ENCODE measurements around the gene C21orf91. TPM values are rescaled to one million over a fixed set of nuclear protein-coding genes. Genes with fewer than 3 reads are reported as not detected.

The C21orf91 gene
- polyA plus RNA-seq, 3 donors = 4.6 to 22.3 (median 18.9) TPM

- H3K27ac Mint-ChIP-seq = peak overlapping the region in 1 of 7 donors; percentile 43
- Histone ChIP-seq H3K4me3 (replicated peaks in 1 of 3; ENCODE audit: low read depth in 2 of 3, low read length in 3 of 3) (no peak overlapping the region), H3K9me3 (replicated peaks in 1 of 2; ENCODE audit: control insufficient read depth in 1 of 2, insufficient read depth in 1 of 2, low read length in 2 of 2) (peaks cover 13 to 19% of the 10 kb centered on the region in 2 donors), H3K27ac (ENCODE audit: low read depth in 1 of 2, low read length in 2 of 2) (peak overlapping the region in 1 of 2 donors; percentile 0), H4K20me1 (ENCODE audit: insufficient read depth, low read length) (peaks cover 37% of the 10 kb centered on the region), H3K79me2 (ENCODE audit: insufficient read depth, low read length) (peaks cover 73% of the 10 kb centered on the region), H3K27me3 (ENCODE audit: control insufficient read depth in 2 of 2, insufficient read depth in 2 of 2, low read length in 2 of 2) (no peaks in the 10 kb centered on the region), H3K36me3 (replicated peaks in 1 of 2; ENCODE audit: control insufficient read depth in 1 of 2, insufficient read depth in 2 of 2, low read length in 2 of 2) (peaks cover 40 to 71% of the 10 kb centered on the region in 2 donors), H3K4me1 (ENCODE audit: control insufficient read depth in 1 of 2, insufficient read depth in 2 of 2, low read length in 2 of 2) (no peaks in the 10 kb centered on the region), H3K4me2 (replicated peaks; ENCODE audit: extremely low read depth, low read length, poor library complexity, severe bottlenecking) (no peak overlapping the region), H2AFZ (ENCODE audit: insufficient read depth, low read depth, low read length, poor library complexity, severe bottlenecking) (no peak overlapping the region), H3K9ac (ENCODE audit: insufficient read depth, low read length, poor library complexity, severe bottlenecking) (no peak overlapping the region)
- H3K9me3 Mint-ChIP-seq = peaks cover 13 to 31% (median 16%) of the 10 kb centered on the region in 7 donors
- H3K4me1 Mint-ChIP-seq = peaks cover 5% of the 10 kb centered on the region
- peaks cover 0 to 2% (median 0%) of the 10 kb centered on the region in 3 donors for H3K27me3 Mint-ChIP-seq (ENCODE audit: low read depth in 3 of 3)
- DNase-seq = no peak
- intact Hi-C loops (cut with micrococcal nuclease) = no loop called here
- H3K4me3 Mint-ChIP-seq = no peak overlapping the region
- peaks cover 47 to 69% of the 10 kb centered on the region in 2 donors for H3K36me3 Mint-ChIP-seq
- no CpG with 5 or more reads among the region's 4 CpGs for WGBS (ENCODE audit: insufficient coverage)
- no peak for TF ChIP-seq CTCF (IDR thresholded peaks at IDR 0.05)
Measured at GRCh38 chr21:17805966-17806365, 13.2 kb downstream of the C21orf91 start.

GRCh38 chr21:17803536-17803935 is 15.6 kb downstream of the C21orf91 start:
- no peak overlapping the region for H3K27ac Mint-ChIP-seq
- no peak for TF ChIP-seq CTCF (IDR thresholded peaks at IDR 0.05)

More at GRCh38 chr21:17803536-17803935, 15.6 kb downstream of the C21orf91 start:
- DNase-seq = no peak
- no peak overlapping the region for H3K27ac ChIP-seq (ENCODE audit: low read depth in 1 of 2, low read length in 2 of 2)
- H3K79me2 ChIP-seq (ENCODE audit: insufficient read depth, low read length) = peaks cover 87% of the 10 kb centered on the region
- H3K4me3 ChIP-seq (replicated peaks in 1 of 3; ENCODE audit: low read depth in 2 of 3, low read length in 3 of 3) = no peak overlapping the region
- WGBS (ENCODE audit: insufficient coverage) = 100% methylated on average over 1 of the region's 3 CpGs
- H3K9ac ChIP-seq (ENCODE audit: insufficient read depth, low read length, poor library complexity, severe bottlenecking) = no peak overlapping the region
- H4K20me1 ChIP-seq (ENCODE audit: insufficient read depth, low read length) = peaks cover 33% of the 10 kb centered on the region
- H2AFZ ChIP-seq (ENCODE audit: insufficient read depth, low read depth, low read length, poor library complexity, severe bottlenecking) = no peak overlapping the region
- Mint-ChIP-seq H3K4me1 (peaks cover 10% of the 10 kb centered on the region), H3K9me3 (peaks cover 8 to 17% (median 9%) of the 10 kb centered on the region in 7 donors), H3K4me3 (no peak overlapping the region), H3K36me3 (peaks cover 32 to 56% of the 10 kb centered on the region in 2 donors), H3K27me3 (ENCODE audit: low read depth in 3 of 3) (peaks cover 0 to 2% (median 0%) of the 10 kb centered on the region in 3 donors)
- H3K4me1 ChIP-seq (ENCODE audit: control insufficient read depth in 1 of 2, insufficient read depth in 2 of 2, low read length in 2 of 2) = peaks cover 0 to 3% of the 10 kb centered on the region in 2 donors
- no peaks in the 10 kb centered on the region for H3K27me3 ChIP-seq (ENCODE audit: control insufficient read depth in 2 of 2, insufficient read depth in 2 of 2, low read length in 2 of 2)
- H3K9me3 ChIP-seq (replicated peaks in 1 of 2; ENCODE audit: control insufficient read depth in 1 of 2, insufficient read depth in 1 of 2, low read length in 2 of 2) = peaks cover 8% of the 10 kb centered on the region in 2 donors
- H3K4me2 ChIP-seq (replicated peaks; ENCODE audit: extremely low read depth, low read length, poor library complexity, severe bottlenecking) = no peak overlapping the region
- intact Hi-C loops (cut with micrococcal nuclease) = no loop called here
- peaks cover 19 to 46% of the 10 kb centered on the region in 2 donors for H3K36me3 ChIP-seq (replicated peaks in 1 of 2; ENCODE audit: control insufficient read depth in 1 of 2, insufficient read depth in 2 of 2, low read length in 2 of 2)

Data from CD14-positive monocyte (primary cell).